Lung (tissue), 12 donors: ENCODE data around the gene MLH1. TPM values are rescaled to one million over a fixed set of nuclear protein-coding genes. Genes with fewer than 3 reads are reported as not detected.
"Not testable (repeated sequence)": the region's sequence is repeated elsewhere in the genome, so short reads cannot be mapped to it uniquely, and the experiment has no call there.

Experiments
- ATAC-seq: fragments of 200-7000 bp; cut with Tn5 transposase; one replicate; pipeline ENCODE4 v1.9.1; 2020; ENCODE audit warnings: moderate number of reproducible peaks; ENCODE audit not compliant: insufficient read depth, low FRiP score
- DNase-seq, 3 donors: peaks; one replicate each; pipeline ENCODE4 v3.0.0-alpha.2; 2013 to 2017
- H3K27ac ChIP-seq, 2 donors: one replicate each; pipeline ENCODE4 v1.5.1; 2013; ENCODE audit warnings: mild to moderate bottlenecking in 2 of 2, moderate library complexity in 2 of 2, control low read depth in 1 of 2, inconsistent platforms in 1 of 2, low read depth in 1 of 2, low read length in 1 of 2
- H3K27me3 ChIP-seq, 3 donors: one replicate each; pipeline ENCODE4 v1.5.1; 2013; ENCODE audit warnings: low read length in 2 of 3; ENCODE audit not compliant: control insufficient read depth in 3 of 3, insufficient read depth in 3 of 3
- H3K36me3 ChIP-seq, 4 donors: one replicate each; pipeline ENCODE4 v1.5.1; 2013; ENCODE audit warnings: low read length in 4 of 4, mild to moderate bottlenecking in 1 of 4, moderate library complexity in 1 of 4; ENCODE audit not compliant: control insufficient read depth in 4 of 4, insufficient read depth in 4 of 4
- H3K4me1 ChIP-seq, 5 donors: one replicate each; pipeline ENCODE4 v1.5.1; 2013; ENCODE audit warnings: low read length in 5 of 5, mild to moderate bottlenecking in 2 of 5, moderate library complexity in 1 of 5; ENCODE audit not compliant: control insufficient read depth in 5 of 5, insufficient read depth in 5 of 5
- H3K4me3 ChIP-seq: one replicate; pipeline ENCODE4 v1.5.1; 2013; ENCODE audit warnings: mild to moderate bottlenecking, control low read depth, moderate library complexity
- H3K9ac ChIP-seq, 2 donors: one replicate each; pipeline ENCODE4 v1.5.1; 2013; ENCODE audit warnings: low read length in 2 of 2, control low read depth in 1 of 2; ENCODE audit not compliant: insufficient read depth in 1 of 2
- H3K9me3 ChIP-seq, 4 donors: one replicate each; pipeline ENCODE4 v1.5.1; 2013; ENCODE audit warnings: low read length in 3 of 4, mild to moderate bottlenecking in 1 of 4, moderate library complexity in 1 of 4; ENCODE audit not compliant: control insufficient read depth in 4 of 4, insufficient read depth in 3 of 4
- CTCF ChIP-seq: IDR thresholded peaks from 2 replicates; pipeline ENCODE4 v1.5.1; 2012; ENCODE audit warnings: mild to moderate bottlenecking; ENCODE audit errors: control extremely low read depth, extremely low read depth
- WGBS, 2 donors: extraction: QIAGEN DNeasy Blood & Tissue Kit; methylation state at CpG; one replicate each; pipeline ENCODE4 v1.1.7; 2013; 5-methylcytosine and 5-hydroxymethylcytosine counted together
- polyA plus RNA-seq, 2 donors: library from polyadenylated mRNA; stranded (reverse); fragments of 200-250 nt; gene quantifications; one replicate each; pipeline ENCODE4 v1.2.1, GENCODE V29; 2013
- total RNA-seq, 2 donors: library from RNA; depleted of rRNA in 1 of 2; stranded (reverse); fragments of >200 nt in 1 of 2; gene quantifications; one replicate each; pipeline ENCODE4 v1.2.1, GENCODE V29; 2014 to 2021
- donor health status: control.
- donor health status: control.
- donor health status: Bipolar disorder and iron deficiency.
- donor health status: healthy.
- donor health status: DM: yes; HTN: yes; CAD: no.

MLH1 gene
- total and polyA plus RNA-seq, 4 donors, result 14.3 to 66.4 (median 29.8) TPM

GRCh38 chr3:37053337-37053736 is 60.0 kb downstream of the MLH1 start:
- peaks cover 16 to 61% (median 42%) of the 10 kb centered on the region in 4 donors for H3K36me3 ChIP-seq
- peak overlapping the region in 1 of 2 donors; percentile 6 for H3K9ac ChIP-seq
- ATAC-seq (no peak), DNase-seq (no peak)
- TF ChIP-seq CTCF, result no peak
- H3K4me1 ChIP-seq, result peaks cover 0 to 22% (median 0%) of the 10 kb centered on the region in 5 donors
- H3K4me3 ChIP-seq, result no peak overlapping the region
- no peaks in the 10 kb centered on the region for H3K9me3 ChIP-seq
- peak overlapping the region in 1 of 2 donors; percentile 96 for H3K27ac ChIP-seq
- H3K27me3 ChIP-seq, result no peaks in the 10 kb centered on the region
- 63 to 70% methylated on average over 6 of the region's 6 CpGs for WGBS, 2 donors

- H3K4me1 ChIP-seq, result peaks cover 0 to 22% (median 0%) of the 10 kb centered on the region in 5 donors
These were observed 60.4 kb downstream of the MLH1 start for GRCh38 chr3:37053753-37054152.

GRCh38 chr3:37054370-37054769 is 61.1 kb downstream of the MLH1 start:
- Histone ChIP-seq H3K9ac (no peak overlapping the region), H3K9me3 (no peaks in the 10 kb centered on the region), H3K27me3 (no peaks in the 10 kb centered on the region), H3K27ac (peak overlapping the region in 1 of 2 donors; percentile 96), H3K36me3 (peaks cover 16 to 58% (median 38%) of the 10 kb centered on the region in 4 donors), H3K4me3 (no peak overlapping the region), H3K4me1 (peaks cover 0 to 22% (median 0%) of the 10 kb centered on the region in 5 donors)
- TF ChIP-seq CTCF, result no peak
- ATAC-seq, result peak; percentile 78
- WGBS, 2 donors, result 58 to 81% methylated on average over 3 of the region's 3 CpGs
- peak in 1 of 3 donors; percentile 29 for DNase-seq

More at GRCh38 chr3:37053753-37054152, 60.4 kb downstream of the MLH1 start:
- no peaks in the 10 kb centered on the region for H3K27me3 ChIP-seq
- H3K9me3 ChIP-seq, result no peaks in the 10 kb centered on the region
- no peak for DNase-seq
- no peak for TF ChIP-seq CTCF
- 92 to 95% methylated on average over 2 of the region's 2 CpGs for WGBS, 2 donors
- no peak overlapping the region for H3K9ac ChIP-seq
- no peak overlapping the region for H3K4me3 ChIP-seq
- no peak for ATAC-seq
- H3K36me3 ChIP-seq, result peaks cover 19 to 60% (median 42%) of the 10 kb centered on the region in 4 donors
- peak overlapping the region; percentile 20 to 96 for H3K27ac ChIP-seq

- not testable (repeated sequence) for H3K9me3 ChIP-seq, H3K27me3 ChIP-seq, ATAC-seq, DNase-seq, H3K4me3 ChIP-seq, H3K9ac ChIP-seq
- WGBS, 2 donors, result 94 to 96% methylated on average over 8 of the region's 8 CpGs
- Histone ChIP-seq H3K27ac (peak overlapping the region; percentile 53 to 94), H3K36me3 (peaks cover 14 to 55% (median 34%) of the 10 kb centered on the region in 4 donors), H3K4me1 (peaks cover 0 to 15% (median 0%) of the 10 kb centered on the region in 5 donors)
These were observed 61.8 kb downstream of the MLH1 start for GRCh38 chr3:37055077-37055476.
